Kidney glomerular epithelial cell (primary cell): ENCODE results near the gene TUG1.
A peak's percentile ranks its signal among the peaks of the same experiment; 100 is the strongest.

Experiments
- DNase-seq: peaks from one replicate; lab custom pipeline; 2025; lab: John Stamatoyannopoulos, UW

Gene TUG1

GRCh38 chr22:30947816-30948454, 21.1 kb upstream of the TUG1 start:
- peak; percentile 50 for DNase-seq

- no peak for DNase-seq
These were observed 20.1 kb upstream of the TUG1 start for GRCh38 chr22:30948930-30949342.

GRCh38 chr22:30949934-30950660, 19.0 kb upstream of the TUG1 start:
- no peak for DNase-seq

- DNase-seq = no peak
These were observed 15.9 kb upstream of the TUG1 start for GRCh38 chr22:30953206-30953605.

GRCh38 chr22:30955153-30955552, 13.9 kb upstream of the TUG1 start:
- DNase-seq = no peak

GRCh38 chr22:30964858-30965257, 4.2 kb upstream of the TUG1 start:
- no peak for DNase-seq

GRCh38 chr22:30968015-30968923, 796 bp upstream of the TUG1 start, which contains the start of gene MORC2:
TSS of gene MORC2 (minus strand) at chr22:30968774. CDS start at chr22:30967889, 885 bp downstream.
- peak; percentile 77 for DNase-seq

- DNase-seq = no peak
These were observed 679 bp downstream of the TUG1 start for GRCh38 chr22:30969532-30970355.

- DNase-seq = no peak
These were observed 1.3 kb downstream of the TUG1 start for GRCh38 chr22:30970356-30970746.

GRCh38 chr22:30978304-30978962, 9.4 kb downstream of the TUG1 start:
- DNase-seq = no peak

- DNase-seq = no peak
These were observed 10.9 kb downstream of the TUG1 start for GRCh38 chr22:30979932-30980331.

- no peak for DNase-seq
These were observed 13.4 kb downstream of the TUG1 start for GRCh38 chr22:30982512-30982911.

- no peak for DNase-seq
These were observed 15.3 kb downstream of the TUG1 start for GRCh38 chr22:30984317-30984716.

- no peak for DNase-seq
These were observed 16.6 kb downstream of the TUG1 start for GRCh38 chr22:30985561-30986208.

- DNase-seq = no peak
These were observed 20.4 kb downstream of the TUG1 start for GRCh38 chr22:30989474-30989873.

- no peak for DNase-seq
These were observed 21.6 kb downstream of the TUG1 start for GRCh38 chr22:30990690-30991089.

- no peak for DNase-seq
These were observed 23.5 kb downstream of the TUG1 start for GRCh38 chr22:30992565-30992964.

GRCh38 chr22:30994960-30995359, 25.9 kb downstream of the TUG1 start:
- DNase-seq = no peak

GRCh38 chr22:30996462-30996861, 27.4 kb downstream of the TUG1 start:
- DNase-seq = no peak

GRCh38 chr22:30998329-30998728, 29.3 kb downstream of the TUG1 start:
- no peak for DNase-seq
